Measurements from ENCODE around the gene QSOX1. TPM values are rescaled to one million over a fixed set of nuclear protein-coding genes. Genes with fewer than 3 reads are reported as not detected.
A peak's percentile ranks its signal among the peaks of the same experiment; 100 is the strongest.

The QSOX1 gene
- total RNA-seq, 4 donors from 2014 or later, result 34.9 to 72.3 (median 51.5) TPM

DNA sequence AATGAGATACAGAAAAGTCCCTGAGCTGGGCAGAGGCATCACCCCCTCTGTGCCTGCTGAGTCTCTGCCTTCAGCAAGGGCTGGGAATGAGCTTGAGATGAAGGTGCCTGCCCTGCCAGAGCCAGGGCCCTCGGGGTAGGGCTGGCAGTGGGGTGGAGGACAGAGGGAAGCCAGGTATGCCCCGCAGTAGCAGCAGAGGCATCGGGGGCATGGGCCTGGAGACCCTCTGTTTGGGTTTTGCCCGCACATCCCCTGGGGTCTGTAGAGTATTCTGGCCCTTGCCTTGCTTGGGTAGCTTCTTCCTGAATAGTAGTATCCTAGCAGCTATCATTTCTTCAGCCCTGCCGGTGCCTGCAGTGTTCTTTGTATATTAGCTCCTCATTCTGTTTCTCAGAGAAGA, 33.0 kb downstream of the QSOX1 start:
- Histone ChIP-seq H3K9me3 (no peaks in the 10 kb centered on the region), H3K4me3 (no peak overlapping the region), H3K27ac (no peak overlapping the region), H3K36me3 (peaks cover 0 to 67% (median 0%) of the 10 kb centered on the region in 3 donors), H3K27me3 (no peaks in the 10 kb centered on the region), H3K4me1 (no peaks in the 10 kb centered on the region)
- DNase-seq, result no peak
- no peak for TF ChIP-seq POLR2A (IDR thresholded peaks at IDR 0.05)
- TF ChIP-seq, protein P1, sequence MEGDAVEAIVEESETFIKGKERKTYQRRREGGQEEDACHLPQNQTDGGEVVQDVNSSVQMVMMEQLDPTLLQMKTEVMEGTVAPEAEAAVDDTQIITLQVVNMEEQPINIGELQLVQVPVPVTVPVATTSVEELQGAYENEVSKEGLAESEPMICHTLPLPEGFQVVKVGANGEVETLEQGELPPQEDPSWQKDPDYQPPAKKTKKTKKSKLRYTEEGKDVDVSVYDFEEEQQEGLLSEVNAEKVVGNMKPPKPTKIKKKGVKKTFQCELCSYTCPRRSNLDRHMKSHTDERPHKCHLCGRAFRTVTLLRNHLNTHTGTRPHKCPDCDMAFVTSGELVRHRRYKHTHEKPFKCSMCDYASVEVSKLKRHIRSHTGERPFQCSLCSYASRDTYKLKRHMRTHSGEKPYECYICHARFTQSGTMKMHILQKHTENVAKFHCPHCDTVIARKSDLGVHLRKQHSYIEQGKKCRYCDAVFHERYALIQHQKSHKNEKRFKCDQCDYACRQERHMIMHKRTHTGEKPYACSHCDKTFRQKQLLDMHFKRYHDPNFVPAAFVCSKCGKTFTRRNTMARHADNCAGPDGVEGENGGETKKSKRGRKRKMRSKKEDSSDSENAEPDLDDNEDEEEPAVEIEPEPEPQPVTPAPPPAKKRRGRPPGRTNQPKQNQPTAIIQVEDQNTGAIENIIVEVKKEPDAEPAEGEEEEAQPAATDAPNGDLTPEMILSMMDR (IDR thresholded peaks at IDR 0.05), result no peak

DNA sequence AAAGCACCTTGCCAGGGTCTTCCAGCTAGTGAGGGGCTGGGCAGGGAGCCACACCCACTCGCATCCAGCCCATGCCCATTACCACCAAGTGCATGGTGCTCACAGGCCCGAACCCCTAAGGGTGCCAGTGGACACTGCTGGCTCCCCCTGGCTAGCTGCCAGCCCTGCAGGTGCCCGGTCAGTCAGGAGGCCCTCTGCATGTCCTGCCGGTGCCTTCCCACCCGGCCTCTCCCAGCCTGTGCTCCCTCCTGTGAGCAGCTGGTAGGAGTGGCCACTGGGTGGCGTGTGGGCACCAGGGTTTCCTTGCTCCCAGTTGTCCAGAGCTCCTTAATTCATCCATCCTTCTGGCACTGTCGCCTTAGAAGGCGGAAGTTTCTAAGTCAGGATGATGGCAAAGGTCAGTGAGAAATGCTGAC, 33.4 kb downstream of the QSOX1 start:
- peak in 2 of 3 donors; percentile 69 to 79 for DNase-seq
- TF ChIP-seq, protein P1 (IDR thresholded peaks at IDR 0.05), result peak in 4 of 6 experiments; percentile 34 to 75 (median 74)
- no peak for TF ChIP-seq POLR2A (IDR thresholded peaks at IDR 0.05)
- no peaks in the 10 kb centered on the region for H3K27me3 ChIP-seq
- H3K36me3 ChIP-seq, result peaks cover 0 to 63% (median 0%) of the 10 kb centered on the region in 3 donors
- no peaks in the 10 kb centered on the region for H3K4me1 ChIP-seq
- no peak overlapping the region for H3K27ac ChIP-seq
- H3K4me3 ChIP-seq, result no peak overlapping the region
- no peaks in the 10 kb centered on the region for H3K9me3 ChIP-seq

DNA sequence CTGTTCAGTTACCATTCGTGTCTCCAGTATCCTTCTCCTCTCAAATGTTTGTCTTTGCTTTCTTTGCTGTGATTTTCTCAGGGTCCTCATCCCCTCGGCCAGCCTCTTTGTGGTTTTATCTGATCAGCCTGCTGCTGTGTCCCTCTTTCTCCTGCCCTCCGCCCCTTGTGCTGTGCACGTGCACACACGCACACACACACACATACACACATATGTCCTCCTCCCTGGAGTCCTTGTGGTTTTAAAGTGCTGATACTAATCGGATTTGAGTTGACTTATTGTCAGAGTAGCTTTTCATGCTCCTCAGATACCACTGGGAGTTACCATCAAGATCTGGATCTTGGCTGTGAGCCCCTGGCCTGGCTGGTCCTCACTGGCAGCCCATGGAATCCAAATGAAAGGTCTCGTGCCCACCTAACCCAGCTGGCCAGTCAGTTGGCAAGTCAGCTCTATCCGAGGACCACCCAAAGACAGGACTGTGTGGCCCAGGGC, 34.1 kb downstream of the QSOX1 start:
- H3K9me3 ChIP-seq, result no peaks in the 10 kb centered on the region
- no peaks in the 10 kb centered on the region for H3K4me1 ChIP-seq
- no peaks in the 10 kb centered on the region for H3K27me3 ChIP-seq
- no peak for DNase-seq
- TF ChIP-seq POLR2A (IDR thresholded peaks at IDR 0.05), result no peak
- TF ChIP-seq, protein P1 (IDR thresholded peaks at IDR 0.05), result no peak
- no peak overlapping the region for H3K27ac ChIP-seq
- H3K4me3 ChIP-seq, result no peak overlapping the region
- H3K36me3 ChIP-seq, result peaks cover 0 to 57% (median 0%) of the 10 kb centered on the region in 3 donors

DNA sequence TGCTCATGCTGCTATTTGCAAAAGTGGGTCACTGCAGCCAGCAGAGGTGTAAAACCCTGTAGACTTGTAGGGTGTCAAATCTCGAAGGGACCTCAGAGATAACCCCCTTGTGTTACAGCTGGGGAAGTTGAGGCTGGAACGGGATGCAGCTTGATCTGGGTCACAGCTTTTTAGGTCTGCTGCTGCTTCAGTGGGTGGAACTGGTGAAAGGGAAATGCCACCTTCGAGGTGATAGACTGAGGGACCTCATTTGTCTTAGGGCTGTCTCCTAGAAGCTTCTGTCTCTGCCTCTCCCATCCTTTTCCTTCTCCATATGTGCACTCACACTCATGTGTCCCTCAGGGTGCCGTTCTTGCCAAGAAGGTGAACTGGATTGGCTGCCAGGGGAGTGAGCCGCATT, 35.4 kb downstream of the QSOX1 start:
- TF ChIP-seq, protein P1 (IDR thresholded peaks at IDR 0.05), result no peak
- no peak for TF ChIP-seq POLR2A (IDR thresholded peaks at IDR 0.05)
- Histone ChIP-seq H3K9me3 (no peaks in the 10 kb centered on the region), H3K4me1 (no peaks in the 10 kb centered on the region), H3K4me3 (no peak overlapping the region), H3K27me3 (no peaks in the 10 kb centered on the region), H3K27ac (no peak overlapping the region), H3K36me3 (peaks cover 0 to 48% (median 0%) of the 10 kb centered on the region in 3 donors)
- no peak for DNase-seq

DNA sequence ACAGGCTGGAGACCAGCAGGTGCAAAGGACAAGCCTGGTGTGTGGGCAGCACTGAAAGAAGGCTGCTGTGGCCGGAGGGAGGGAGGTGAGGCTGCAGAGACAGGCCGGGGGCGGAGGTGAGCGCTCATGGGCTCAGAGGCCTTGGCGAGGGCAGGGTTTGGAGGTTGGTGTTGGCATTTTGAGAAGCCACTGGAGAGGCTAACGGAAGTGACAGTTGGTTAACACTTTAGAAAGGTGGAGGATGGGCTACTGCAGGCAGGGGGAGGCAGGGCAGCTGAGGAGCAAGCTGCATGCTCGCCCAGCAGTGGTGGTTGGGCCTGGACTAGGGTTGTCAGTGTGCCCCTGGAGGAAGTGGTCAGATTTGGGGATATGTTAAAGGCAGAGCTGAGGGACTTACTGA, 37.5 kb downstream of the QSOX1 start:
- TF ChIP-seq, protein P1 (IDR thresholded peaks at IDR 0.05), result no peak
- no peak for TF ChIP-seq POLR2A (IDR thresholded peaks at IDR 0.05)
- Histone ChIP-seq H3K27ac (no peak overlapping the region), H3K4me3 (no peak overlapping the region), H3K9me3 (no peaks in the 10 kb centered on the region), H3K27me3 (no peaks in the 10 kb centered on the region), H3K4me1 (no peaks in the 10 kb centered on the region), H3K36me3 (peaks cover 0 to 43% (median 0%) of the 10 kb centered on the region in 3 donors)
- no peak for DNase-seq

All from Peyer's patch (tissue), 4 donors.